Psoas muscle (tissue), 8 donors: ENCODE measurements around the gene LMOD3. TPM values are rescaled to one million over a fixed set of nuclear protein-coding genes. Genes with fewer than 3 reads are reported as not detected.
A peak's percentile ranks its signal among the peaks of the same experiment; 100 is the strongest.

Source experiments
- ATAC-seq, 4 donors: fragments of 200-7000 bp; cut with Tn5 transposase; one replicate each; pipeline ENCODE4 v1.9.1; 2020; ENCODE audit warnings: moderate library complexity in 3 of 4, mild to moderate bottlenecking in 2 of 4
- DNase-seq, 2 donors: peaks; one replicate each; pipeline ENCODE4 v3.0.0-alpha.2; 2020
- H3K27ac ChIP-seq: fragments of 200-600 bp; one replicate; pipeline ENCODE4 v1.8.0; 2022
- H3K27me3 ChIP-seq, 3 donors: fragments of 200-600 bp in 1 of 3; one replicate each; pipeline versions ENCODE4 v1.6.1 to v1.8.0; 2013 to 2022; ENCODE audit warnings: low read length in 2 of 3, mild to moderate bottlenecking in 2 of 3, moderate library complexity in 1 of 3; ENCODE audit not compliant: insufficient read depth in 3 of 3
- H3K36me3 ChIP-seq, 2 donors: fragments of 200-600 bp in 1 of 2; one replicate each; pipeline versions ENCODE4 v1.6.1 to v1.8.0; 2013 to 2022; ENCODE audit warnings: low read depth in 1 of 2, mild to moderate bottlenecking in 1 of 2, moderate library complexity in 1 of 2; ENCODE audit not compliant: insufficient read depth in 1 of 2
- H3K4me1 ChIP-seq: fragments of 200-600 bp; one replicate; pipeline ENCODE4 v1.8.0; 2022
- H3K4me3 ChIP-seq: fragments of 200-600 bp; one replicate; pipeline ENCODE4 v1.8.0; 2022; ENCODE audit warnings: mild to moderate bottlenecking
- H3K9me3 ChIP-seq: fragments of 200-600 bp; one replicate; pipeline ENCODE4 v1.8.0; 2022
- WGBS, 3 donors: extraction: QIAGEN DNeasy Blood & Tissue Kit; methylation state at CpG; one replicate each; pipeline versions ENCODE4 v1.1.6 to v1.1.7; 2013; 5-methylcytosine and 5-hydroxymethylcytosine counted together
- intact Hi-C, 2 donors: fragments of 100-400 bp; cut with DNase I; formaldehyde crosslinking; loops; one replicate each; pipeline versions ENCODE4 v1.11.0 to v1.14.2; 2022
- polyA plus RNA-seq, 3 donors: library from polyadenylated mRNA; stranded (reverse); fragments of 200-250 nt; gene quantifications; one replicate each; pipeline ENCODE4 v1.2.3, GENCODE V29; 2013
- total RNA-seq, 4 donors: library from RNA; stranded (reverse); fragmentation: NEBNext Ultra II Directional in 2 of 4; extraction: Animal tissue kit (Norgen Biotek cat#: 25700) in 2 of 4; gene quantifications; one replicate each; pipeline versions ENCODE4 v1.2.1 to v1.2.4, GENCODE V29; 2021 to 2023
- TF ChIP-seq, protein P1 (sequence below): fragments of 200-600 bp; IDR thresholded peaks from one replicate; pipeline ENCODE4 v1.8.0; 2022; ENCODE audit warnings: antibody characterized with exemption
- donor health status: healthy with polysubstance abuse.
- donor health status: DM: no; HTN: no; CAD: no; lungs with moderate emphysema.
- donor health status: Bipolar disorder and iron deficiency.
- donor health status: healthy.
- donor health status: DM: yes; HTN: yes; CAD: no.
- donor health status: DM: no; HTN: no; CAD: no.
- donor health status: DM: no; HTN: no; CAD: no.
- donor health status: DM: yes; HTN: yes; CAD: no.

The LMOD3 gene
- total and polyA plus RNA-seq, 7 donors = 9.0 to 258 (median 133) TPM

DNA sequence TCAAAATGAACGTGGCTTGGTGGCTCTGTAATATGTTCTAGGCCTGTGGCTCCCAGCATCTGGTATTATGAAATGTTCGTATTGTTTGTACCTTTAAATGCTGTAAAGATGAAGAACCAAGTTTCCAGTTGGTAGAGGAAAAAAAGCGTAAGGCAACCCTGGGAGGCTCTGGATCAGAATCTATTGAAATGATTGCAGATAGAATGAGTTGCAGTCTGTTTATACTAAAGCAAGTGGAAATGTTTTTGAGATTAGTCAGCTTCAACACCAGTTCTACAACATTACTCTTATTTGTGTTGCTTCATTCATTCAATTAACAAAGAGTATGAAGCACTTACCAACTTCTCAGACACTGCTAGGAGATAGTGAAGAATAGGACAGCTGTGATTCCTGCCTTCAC, 32.4 kb downstream of the LMOD3 start:
- Histone ChIP-seq H3K36me3 (peaks cover 2 to 14% of the 10 kb centered on the region in 2 donors), H3K4me3 (peak overlapping the region; percentile 90), H3K9me3 (no peaks in the 10 kb centered on the region), H3K4me1 (peaks cover 82% of the 10 kb centered on the region), H3K27me3 (no peaks in the 10 kb centered on the region), H3K27ac (peak overlapping the region; percentile 98)
- DNase-seq (no peak), ATAC-seq (no peak)
- WGBS, 3 donors = 40 to 74% (median 51%) methylated on average over 3 of the region's 3 CpGs
- TF ChIP-seq, protein P1, sequence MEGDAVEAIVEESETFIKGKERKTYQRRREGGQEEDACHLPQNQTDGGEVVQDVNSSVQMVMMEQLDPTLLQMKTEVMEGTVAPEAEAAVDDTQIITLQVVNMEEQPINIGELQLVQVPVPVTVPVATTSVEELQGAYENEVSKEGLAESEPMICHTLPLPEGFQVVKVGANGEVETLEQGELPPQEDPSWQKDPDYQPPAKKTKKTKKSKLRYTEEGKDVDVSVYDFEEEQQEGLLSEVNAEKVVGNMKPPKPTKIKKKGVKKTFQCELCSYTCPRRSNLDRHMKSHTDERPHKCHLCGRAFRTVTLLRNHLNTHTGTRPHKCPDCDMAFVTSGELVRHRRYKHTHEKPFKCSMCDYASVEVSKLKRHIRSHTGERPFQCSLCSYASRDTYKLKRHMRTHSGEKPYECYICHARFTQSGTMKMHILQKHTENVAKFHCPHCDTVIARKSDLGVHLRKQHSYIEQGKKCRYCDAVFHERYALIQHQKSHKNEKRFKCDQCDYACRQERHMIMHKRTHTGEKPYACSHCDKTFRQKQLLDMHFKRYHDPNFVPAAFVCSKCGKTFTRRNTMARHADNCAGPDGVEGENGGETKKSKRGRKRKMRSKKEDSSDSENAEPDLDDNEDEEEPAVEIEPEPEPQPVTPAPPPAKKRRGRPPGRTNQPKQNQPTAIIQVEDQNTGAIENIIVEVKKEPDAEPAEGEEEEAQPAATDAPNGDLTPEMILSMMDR = no peak
- intact Hi-C loops = no loop called here

DNA sequence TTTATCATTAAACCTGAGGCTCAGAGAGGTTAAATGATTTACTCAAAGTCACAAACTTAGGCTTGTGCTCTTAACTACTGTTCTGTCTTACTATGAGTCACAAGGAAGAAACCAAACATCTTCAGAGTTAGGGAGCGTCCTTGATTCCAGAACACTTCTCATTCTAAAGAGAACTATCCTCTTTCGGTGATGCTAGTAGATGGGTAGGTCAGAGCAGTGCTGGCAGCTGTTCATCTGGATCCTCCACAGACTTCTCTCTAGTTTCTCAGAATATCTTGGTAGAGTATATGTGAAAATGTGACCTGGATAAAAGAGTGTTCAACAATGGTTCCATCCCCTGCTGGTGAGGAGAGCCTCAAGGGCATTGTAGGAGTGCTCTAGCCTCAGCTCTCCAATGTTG, 34.3 kb downstream of the LMOD3 start:
- peaks cover 0 to 14% of the 10 kb centered on the region in 2 donors for H3K36me3 ChIP-seq
- H3K4me3 ChIP-seq = peak overlapping the region; percentile 90
- no peaks in the 10 kb centered on the region for H3K9me3 ChIP-seq
- H3K4me1 ChIP-seq = peaks cover 74% of the 10 kb centered on the region
- DNase-seq = no peak
- H3K27me3 ChIP-seq = no peaks in the 10 kb centered on the region
- TF ChIP-seq, protein P1 = no peak
- H3K27ac ChIP-seq = peak overlapping the region; percentile 98
- intact Hi-C loops = no loop called here
- ATAC-seq = peak in 1 of 4 donors; percentile 14
- WGBS, 3 donors = 16 to 56% (median 22%) methylated on average over 2 of the region's 2 CpGs

DNA sequence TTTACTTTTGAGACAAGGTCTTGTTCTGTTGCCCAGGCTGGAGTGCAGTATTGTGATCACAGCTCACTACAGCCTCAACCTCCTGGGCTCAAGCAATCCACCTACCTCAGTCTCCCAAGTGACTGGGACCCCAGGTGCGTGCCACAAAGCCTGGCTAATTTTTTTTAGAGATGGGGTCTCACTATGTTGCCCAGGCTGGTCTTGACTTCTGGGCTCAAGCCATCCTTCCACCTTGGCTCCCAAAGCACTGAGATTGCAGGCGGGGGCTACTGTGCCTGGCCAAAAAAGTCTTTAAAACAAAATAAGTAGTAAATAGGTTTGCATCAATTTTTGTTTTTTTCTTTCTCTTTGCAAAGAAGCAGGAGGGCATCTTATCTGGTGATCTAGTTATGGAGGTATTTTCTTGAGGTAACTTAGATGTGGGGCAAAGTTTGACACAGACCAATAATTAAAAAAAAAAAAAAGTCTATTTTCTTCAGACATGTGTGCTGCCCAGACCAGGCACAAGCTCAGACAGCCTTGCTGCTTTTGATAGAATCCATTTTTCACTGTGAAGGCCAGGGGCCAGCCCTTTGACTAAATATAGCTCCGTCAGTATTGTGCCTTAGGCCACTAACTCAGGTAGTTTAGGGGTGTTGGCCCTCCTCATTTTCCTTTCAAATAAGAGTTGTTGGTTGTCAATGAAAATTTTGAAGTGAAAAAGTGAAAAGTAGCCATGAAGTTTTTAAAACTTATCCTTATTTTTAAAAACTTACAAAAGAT, 35.2 kb downstream of the LMOD3 start:
- Histone ChIP-seq H3K27me3 (no peaks in the 10 kb centered on the region), H3K9me3 (no peaks in the 10 kb centered on the region), H3K4me1 (peaks cover 70% of the 10 kb centered on the region), H3K27ac (peak overlapping the region; percentile 98), H3K36me3 (peaks cover 0 to 14% of the 10 kb centered on the region in 2 donors), H3K4me3 (peak overlapping the region; percentile 90)
- intact Hi-C loops = loop anchor here in 1 of 2 donors (2.0 kb wide), 1 partner anchor 30 kb away; no protein-coding TSS in a partner anchor
- DNase-seq (no peak), ATAC-seq (peak in 3 of 4 donors; percentile 30 to 40 (median 33))
- WGBS, 3 donors = 52 to 63% (median 56%) methylated on average over 3 of the region's 3 CpGs
- TF ChIP-seq, protein P1 = no peak

DNA sequence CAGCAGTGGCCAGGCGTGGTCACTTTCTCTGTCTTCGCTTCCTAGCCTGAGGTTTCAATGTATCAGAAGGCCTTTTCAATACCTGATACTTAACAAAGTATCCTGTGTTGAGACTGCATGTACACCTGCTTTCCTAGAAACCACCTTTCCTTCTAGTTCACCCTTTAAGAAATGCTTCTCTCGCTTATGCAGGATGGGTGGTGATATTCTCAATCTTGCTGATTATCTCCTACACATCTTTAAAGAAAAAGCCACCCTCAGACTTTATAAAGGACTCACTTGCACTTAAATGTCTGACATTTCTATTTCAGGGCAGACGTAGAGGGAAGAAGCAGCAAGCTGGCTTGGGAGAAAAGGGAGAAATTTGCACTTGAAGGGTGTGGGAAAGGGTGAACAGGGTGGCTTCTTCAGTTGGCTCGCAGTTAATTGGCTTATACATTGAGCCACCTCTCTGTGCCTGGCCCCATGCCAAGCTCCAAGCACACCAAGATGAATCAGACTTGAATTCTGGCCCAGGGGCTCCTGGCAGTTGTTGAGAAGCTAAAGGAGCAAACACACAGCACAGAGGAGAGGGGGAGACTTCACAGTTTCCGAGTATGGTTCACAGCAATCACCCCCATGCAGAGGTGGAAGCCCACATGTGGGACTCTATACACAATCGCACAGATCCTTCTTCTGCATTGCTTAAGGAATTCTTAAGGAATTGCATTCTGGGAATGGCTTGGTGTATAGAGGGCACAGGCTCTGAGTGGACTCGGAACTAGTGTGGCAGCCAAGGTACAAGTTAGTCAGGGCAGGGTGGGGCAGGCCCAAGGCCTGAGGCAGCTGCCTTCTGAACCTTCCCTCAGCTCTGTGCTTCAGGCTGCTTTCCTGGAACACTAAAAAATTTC, 36.3 kb downstream of the LMOD3 start:
- Histone ChIP-seq H3K36me3 (peaks cover 0 to 13% of the 10 kb centered on the region in 2 donors), H3K27ac (peak overlapping the region; percentile 98), H3K27me3 (no peaks in the 10 kb centered on the region), H3K9me3 (no peaks in the 10 kb centered on the region), H3K4me1 (peaks cover 68% of the 10 kb centered on the region), H3K4me3 (peak overlapping the region; percentile 90)
- DNase-seq (peak; percentile 92 to 96), ATAC-seq (peak; percentile 67 to 77 (median 74))
- WGBS, 3 donors = 1 to 3% (median 2%) methylated on average over 8 of the region's 8 CpGs
- intact Hi-C loops = loop anchor here in 1 of 2 donors (2.0 kb wide), 1 partner anchor 31 kb away; no protein-coding TSS in a partner anchor
- TF ChIP-seq, protein P1 = no peak
